ENCODE measurements around the gene DNAJC1.

DNA sequence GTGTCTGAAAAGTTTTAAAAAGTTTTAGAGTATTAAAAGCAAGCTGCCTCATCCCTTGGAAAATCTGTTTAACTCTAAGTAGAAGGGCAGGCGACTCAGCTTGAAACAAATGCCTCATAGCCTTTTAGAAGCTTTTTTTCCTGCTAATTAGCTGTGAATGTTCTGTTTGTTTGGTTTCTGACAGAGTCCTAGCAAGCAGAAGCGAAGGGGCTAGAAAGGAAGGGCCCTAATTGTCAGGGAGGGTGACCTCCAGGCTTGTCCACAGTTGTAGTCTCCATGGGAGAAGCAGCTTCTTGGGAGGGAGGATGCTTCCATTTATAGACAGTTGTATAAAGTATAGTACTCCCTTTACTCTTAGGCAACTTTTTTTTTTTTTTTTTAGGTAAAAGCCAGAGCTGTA lies 90.9 kb downstream of the DNAJC1 start:
- no peak for TF ChIP-seq POLR2A (IDR thresholded peaks at IDR 0.05)
- no peak for TF ChIP-seq EP300 (IDR thresholded peaks at IDR 0.05)
- TF ChIP-seq, protein P1, sequence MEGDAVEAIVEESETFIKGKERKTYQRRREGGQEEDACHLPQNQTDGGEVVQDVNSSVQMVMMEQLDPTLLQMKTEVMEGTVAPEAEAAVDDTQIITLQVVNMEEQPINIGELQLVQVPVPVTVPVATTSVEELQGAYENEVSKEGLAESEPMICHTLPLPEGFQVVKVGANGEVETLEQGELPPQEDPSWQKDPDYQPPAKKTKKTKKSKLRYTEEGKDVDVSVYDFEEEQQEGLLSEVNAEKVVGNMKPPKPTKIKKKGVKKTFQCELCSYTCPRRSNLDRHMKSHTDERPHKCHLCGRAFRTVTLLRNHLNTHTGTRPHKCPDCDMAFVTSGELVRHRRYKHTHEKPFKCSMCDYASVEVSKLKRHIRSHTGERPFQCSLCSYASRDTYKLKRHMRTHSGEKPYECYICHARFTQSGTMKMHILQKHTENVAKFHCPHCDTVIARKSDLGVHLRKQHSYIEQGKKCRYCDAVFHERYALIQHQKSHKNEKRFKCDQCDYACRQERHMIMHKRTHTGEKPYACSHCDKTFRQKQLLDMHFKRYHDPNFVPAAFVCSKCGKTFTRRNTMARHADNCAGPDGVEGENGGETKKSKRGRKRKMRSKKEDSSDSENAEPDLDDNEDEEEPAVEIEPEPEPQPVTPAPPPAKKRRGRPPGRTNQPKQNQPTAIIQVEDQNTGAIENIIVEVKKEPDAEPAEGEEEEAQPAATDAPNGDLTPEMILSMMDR (IDR thresholded peaks at IDR 0.05): no peak

Data from sigmoid colon (tissue), 4 donors.